ENCODE measurements around the gene ELF1.

GRCh38 chr13:41058295-41059070 is 39.4 kb upstream of the ELF1 start:
- no peak for TF ChIP-seq TAF1 (IDR thresholded peaks at IDR 0.05; ENCODE audit: borderline replicate concordance, low read depth, low read length)
- no peak for TF ChIP-seq NFIC (IDR thresholded peaks at IDR 0.05; ENCODE audit: borderline replicate concordance)
- TF ChIP-seq, protein P1, sequence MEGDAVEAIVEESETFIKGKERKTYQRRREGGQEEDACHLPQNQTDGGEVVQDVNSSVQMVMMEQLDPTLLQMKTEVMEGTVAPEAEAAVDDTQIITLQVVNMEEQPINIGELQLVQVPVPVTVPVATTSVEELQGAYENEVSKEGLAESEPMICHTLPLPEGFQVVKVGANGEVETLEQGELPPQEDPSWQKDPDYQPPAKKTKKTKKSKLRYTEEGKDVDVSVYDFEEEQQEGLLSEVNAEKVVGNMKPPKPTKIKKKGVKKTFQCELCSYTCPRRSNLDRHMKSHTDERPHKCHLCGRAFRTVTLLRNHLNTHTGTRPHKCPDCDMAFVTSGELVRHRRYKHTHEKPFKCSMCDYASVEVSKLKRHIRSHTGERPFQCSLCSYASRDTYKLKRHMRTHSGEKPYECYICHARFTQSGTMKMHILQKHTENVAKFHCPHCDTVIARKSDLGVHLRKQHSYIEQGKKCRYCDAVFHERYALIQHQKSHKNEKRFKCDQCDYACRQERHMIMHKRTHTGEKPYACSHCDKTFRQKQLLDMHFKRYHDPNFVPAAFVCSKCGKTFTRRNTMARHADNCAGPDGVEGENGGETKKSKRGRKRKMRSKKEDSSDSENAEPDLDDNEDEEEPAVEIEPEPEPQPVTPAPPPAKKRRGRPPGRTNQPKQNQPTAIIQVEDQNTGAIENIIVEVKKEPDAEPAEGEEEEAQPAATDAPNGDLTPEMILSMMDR (IDR thresholded peaks at IDR 0.05) = no peak
- TF ChIP-seq RCOR1 (IDR thresholded peaks at IDR 0.05; ENCODE audit: low read length) = no peak
- no peak for TF ChIP-seq CHD2 (IDR thresholded peaks at IDR 0.05; ENCODE audit: low read length, partially characterized antibody)
- TF ChIP-seq EP300 (IDR thresholded peaks at IDR 0.05; ENCODE audit: borderline replicate concordance in 1 of 2, low read depth in 1 of 2, low read length in 1 of 2) = no peak
- no peak for TF ChIP-seq YY1 (IDR thresholded peaks at IDR 0.05; ENCODE audit: low read depth)
- no peak for TF ChIP-seq GABPA (IDR thresholded peaks at IDR 0.05; ENCODE audit: low read depth)
- TF ChIP-seq, protein P2, sequence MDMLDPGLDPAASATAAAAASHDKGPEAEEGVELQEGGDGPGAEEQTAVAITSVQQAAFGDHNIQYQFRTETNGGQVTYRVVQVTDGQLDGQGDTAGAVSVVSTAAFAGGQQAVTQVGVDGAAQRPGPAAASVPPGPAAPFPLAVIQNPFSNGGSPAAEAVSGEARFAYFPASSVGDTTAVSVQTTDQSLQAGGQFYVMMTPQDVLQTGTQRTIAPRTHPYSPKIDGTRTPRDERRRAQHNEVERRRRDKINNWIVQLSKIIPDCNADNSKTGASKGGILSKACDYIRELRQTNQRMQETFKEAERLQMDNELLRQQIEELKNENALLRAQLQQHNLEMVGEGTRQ (IDR thresholded peaks at IDR 0.05; ENCODE audit: borderline replicate concordance, low read depth, low read length) = no peak

All from SK-N-SH (cell line).